Measurements from ENCODE around the gene ZNF410. TPM values are rescaled to one million over a fixed set of nuclear protein-coding genes. Genes with fewer than 3 reads are reported as not detected.
"Not testable (repeated sequence)": the region's sequence is repeated elsewhere in the genome, so short reads cannot be mapped to it uniquely, and the experiment has no call there.

Gene ZNF410
- total RNA-seq, 1 donor from 2014 or later, result 53.7 TPM

- Mint-ChIP-seq H3K27ac (peak overlapping the region; percentile 99), H3K27me3 (ENCODE audit: low read depth) (no peaks in the 10 kb centered on the region), H3K9me3 (no peaks in the 10 kb centered on the region), H3K36me3 (peaks cover 4% of the 10 kb centered on the region), H3K4me3 (peak overlapping the region; percentile 95), H3K4me1 (peaks cover 37% of the 10 kb centered on the region)
- no peak for TF ChIP-seq CTCF (IDR thresholded peaks at IDR 0.05; ENCODE audit: unreplicated experiment)
- DNase-seq (ENCODE audit: low spot score in 2 of 2, unreplicated experiment in 2 of 2), result no peak
Observed at GRCh38 chr14:73887694-73888459, 1.2 kb downstream of the ZNF410 start.

- TF ChIP-seq CTCF (IDR thresholded peaks at IDR 0.05; ENCODE audit: unreplicated experiment), result no peak
- no peak for DNase-seq (ENCODE audit: low spot score in 2 of 2, unreplicated experiment in 2 of 2)
- Mint-ChIP-seq H3K9me3 (no peaks in the 10 kb centered on the region), H3K4me3 (peak overlapping the region; percentile 95), H3K27ac (peak overlapping the region; percentile 99), H3K36me3 (peaks cover 4% of the 10 kb centered on the region), H3K4me1 (peaks cover 37% of the 10 kb centered on the region), H3K27me3 (ENCODE audit: low read depth) (no peaks in the 10 kb centered on the region)
Observed at GRCh38 chr14:73888460-73888725, 1.7 kb downstream of the ZNF410 start.

GRCh38 chr14:73888971-73889370 lies 2.3 kb downstream of the ZNF410 start:
- Mint-ChIP-seq H3K9me3 (no peaks in the 10 kb centered on the region), H3K4me1 (peaks cover 37% of the 10 kb centered on the region), H3K27ac (peak overlapping the region; percentile 99), H3K4me3 (peak overlapping the region; percentile 9), H3K27me3 (ENCODE audit: low read depth) (no peaks in the 10 kb centered on the region), H3K36me3 (peaks cover 7% of the 10 kb centered on the region)
- TF ChIP-seq CTCF (IDR thresholded peaks at IDR 0.05; ENCODE audit: unreplicated experiment), result no peak
- no peak for DNase-seq (ENCODE audit: low spot score in 2 of 2, unreplicated experiment in 2 of 2)

- Mint-ChIP-seq H3K27ac (peak overlapping the region; percentile 27), H3K27me3 (ENCODE audit: low read depth) (no peaks in the 10 kb centered on the region), H3K36me3 (peaks cover 9% of the 10 kb centered on the region), H3K4me1 (peaks cover 36% of the 10 kb centered on the region), H3K4me3 (no peak overlapping the region), H3K9me3 (no peaks in the 10 kb centered on the region)
- no peak for DNase-seq (ENCODE audit: low spot score in 2 of 2, unreplicated experiment in 2 of 2)
- TF ChIP-seq CTCF (IDR thresholded peaks at IDR 0.05; ENCODE audit: unreplicated experiment), result no peak
Observed at GRCh38 chr14:73889376-73889775, 2.7 kb downstream of the ZNF410 start.

- H3K27me3 Mint-ChIP-seq (ENCODE audit: low read depth); H3K9me3 Mint-ChIP-seq; H3K4me3 Mint-ChIP-seq; H3K4me1 Mint-ChIP-seq; H3K27ac Mint-ChIP-seq; DNase-seq (ENCODE audit: low spot score in 2 of 2, unreplicated experiment in 2 of 2): not testable (repeated sequence)
- H3K36me3 Mint-ChIP-seq, result peaks cover 32% of the 10 kb centered on the region
Observed at GRCh38 chr14:73894180-73894687, 7.6 kb downstream of the ZNF410 start.

- Mint-ChIP-seq H3K27ac (no peak overlapping the region), H3K4me1 (no peaks in the 10 kb centered on the region), H3K9me3 (no peaks in the 10 kb centered on the region), H3K4me3 (no peak overlapping the region), H3K27me3 (ENCODE audit: low read depth) (no peaks in the 10 kb centered on the region), H3K36me3 (peaks cover 38% of the 10 kb centered on the region)
- TF ChIP-seq CTCF (IDR thresholded peaks at IDR 0.05; ENCODE audit: unreplicated experiment), result no peak
- no peak for DNase-seq (ENCODE audit: low spot score in 2 of 2, unreplicated experiment in 2 of 2)
Observed at GRCh38 chr14:73895939-73896338, 9.3 kb downstream of the ZNF410 start.
